SK-N-SH treated with all-trans-retinoic acid at 6 μM for 48 hours (cell line): ENCODE results near the gene WWC1.

Experiments
- CREB5 ChIP-seq: fragments of 250-450 bp; sonication (Bioruptor Pico); IDR thresholded peaks from 2 replicates; pipeline ENCODE4 v1.5.1; 2020; ENCODE audit warnings: low read depth, mild to moderate bottlenecking, moderate library complexity
- CSDC2 ChIP-seq: fragments of 250-450 bp; sonication (Bioruptor Pico); IDR thresholded peaks from 2 replicates; pipeline ENCODE4 v1.5.0; 2020; ENCODE audit warnings: mild to moderate bottlenecking, moderate library complexity
- PATZ1 ChIP-seq: fragments of 250-450 bp; sonication (Bioruptor Pico); IDR thresholded peaks from 2 replicates; pipeline ENCODE4 v1.8.0; 2020; ENCODE audit warnings: mild to moderate bottlenecking, moderate library complexity, borderline replicate concordance
- RARB ChIP-seq: fragments of 250-450 bp; sonication (Bioruptor Pico); IDR thresholded peaks from 2 replicates; pipeline ENCODE4 v1.8.0; 2021; ENCODE audit warnings: mild to moderate bottlenecking, moderate library complexity
- TCF4 ChIP-seq: fragments of 250-450 bp; sonication (Bioruptor Pico); IDR thresholded peaks from 2 replicates; pipeline ENCODE4 v1.8.0; 2021; ENCODE audit warnings: mild to moderate bottlenecking, moderate library complexity, borderline replicate concordance
- TSHZ2 ChIP-seq: fragments of 250-450 bp; sonication (Bioruptor Pico); IDR thresholded peaks from 2 replicates; pipeline ENCODE4 v1.5.0; 2020; ENCODE audit warnings: mild to moderate bottlenecking, moderate library complexity
- ZFP30 ChIP-seq: fragments of 450-650 bp; formaldehyde crosslinking; IDR thresholded peaks from 2 replicates; pipeline ENCODE4 v1.5.0; 2022; ENCODE audit warnings: mild to moderate bottlenecking, moderate library complexity

GRCh38 chr5:168374532-168374931, 83.1 kb downstream of the WWC1 start:
- TF ChIP-seq RARB (CRISPR knock-in tag) (no peak), CSDC2 (CRISPR knock-in tag) (no peak), TCF4 (CRISPR knock-in tag) (no peak), ZFP30 (CRISPR knock-in tag) (no peak), CREB5 (no peak), TSHZ2 (CRISPR knock-in tag) (no peak), PATZ1 (CRISPR knock-in tag) (no peak)
